Fibroblast of lung (primary cell): ENCODE results near the gene SPSB1. TPM values are rescaled to one million over a fixed set of nuclear protein-coding genes. Genes with fewer than 3 reads are reported as not detected.

Source experiments
- DNase-seq, 2 donors: peaks; one replicate each; pipeline versions ENCODE4 v3.0.0 to v3.0.0-alpha.2; 2010; ENCODE audit warnings: low read depth in 2 of 2
- H2AFZ ChIP-seq: 2 replicates; pipeline ENCODE4 v1.5.1; 2012; ENCODE audit warnings: low read length, control low read depth, inconsistent platforms
- H3K27ac ChIP-seq: 2 replicates; pipeline ENCODE4 v1.5.1; 2011; ENCODE audit warnings: low read length, control low read depth; ENCODE audit not compliant: insufficient read depth
- H3K27me3 ChIP-seq: 2 replicates; pipeline ENCODE4 v1.5.1; 2011; ENCODE audit warnings: mild to moderate bottlenecking, low read length; ENCODE audit not compliant: control insufficient read depth, insufficient read depth
- H3K36me3 ChIP-seq: 2 replicates; pipeline ENCODE4 v1.5.1; 2011; ENCODE audit warnings: low read length; ENCODE audit not compliant: control insufficient read depth, insufficient read depth
- H3K4me1 ChIP-seq: 2 replicates; pipeline ENCODE4 v1.5.1; 2011; ENCODE audit warnings: low read length; ENCODE audit not compliant: control insufficient read depth, insufficient read depth; ENCODE audit errors: extremely low read depth
- H3K4me2 ChIP-seq: 2 replicates; pipeline ENCODE4 v1.5.1; 2011; ENCODE audit warnings: low read length, control low read depth; ENCODE audit not compliant: insufficient read depth; ENCODE audit errors: extremely low read depth
- H3K4me3 ChIP-seq, 4 experiments: fragments of 200-600 bp in 1 of 4; sonication (generic) in 1 of 4; replicated peaks in 1 of 4; 2 replicates each; pipeline ENCODE4 v1.5.1; 2011 to 2016; ENCODE audit warnings: low read length in 4 of 4, low read depth in 3 of 4, mild to moderate bottlenecking in 3 of 4, control low read depth in 2 of 4, inconsistent platforms in 1 of 4, mixed read lengths in 1 of 4; ENCODE audit not compliant: insufficient read depth in 1 of 4; ENCODE audit errors: control extremely low read depth in 1 of 4
- H3K79me2 ChIP-seq: 2 replicates; pipeline ENCODE4 v1.5.1; 2012; ENCODE audit warnings: mild to moderate bottlenecking, low read length, inconsistent platforms; ENCODE audit not compliant: control insufficient read depth, insufficient read depth
- H3K9ac ChIP-seq: 2 replicates; pipeline ENCODE4 v1.5.1; 2011; ENCODE audit warnings: mild to moderate bottlenecking, low read length, control low read depth; ENCODE audit not compliant: insufficient read depth
- H3K9me3 ChIP-seq: 2 replicates; pipeline ENCODE4 v1.5.1; 2012; ENCODE audit warnings: low read depth, low read length; ENCODE audit not compliant: control insufficient read depth, insufficient read depth
- H4K20me1 ChIP-seq: 2 replicates; pipeline ENCODE4 v1.5.1; 2011; ENCODE audit warnings: low read length; ENCODE audit not compliant: control insufficient read depth, insufficient read depth; ENCODE audit errors: extremely low read depth
- EZH2 ChIP-seq: IDR thresholded peaks from 2 replicates; pipeline ENCODE4 v1.5.1; 2012; ENCODE audit warnings: low read length, control low read depth, mild to moderate bottlenecking; ENCODE audit errors: missing control alignments
- polyA plus RNA-seq, 2 donors: library from polyadenylated mRNA; depleted of rRNA in 1 of 2; stranded (reverse) in 1 of 2; unstranded in 1 of 2; fragments of >200 nt; gene quantifications; 2 replicates each; pipeline ENCODE4 v1.2.1, GENCODE V29; 2011 to 2012; ENCODE audit warnings: missing spikeins in 1 of 2
- total RNA-seq: library from RNA; depleted of rRNA; stranded (reverse); fragments of >200 nt; gene quantifications from 2 replicates; pipeline ENCODE4 v1.2.1, GENCODE V29; 2014
- TF ChIP-seq, protein P1 (sequence below), 2 donors: IDR thresholded peaks in 1 of 2; conservative IDR thresholded peaks in 1 of 2; 1 replicate in 1 of 2; 2 replicates in 1 of 2; pipeline ENCODE4 v1.5.1; 2011 to 2012; ENCODE audit warnings: low read length in 2 of 2, control low read depth in 1 of 2, inconsistent platforms in 1 of 2, low read depth in 1 of 2, mild to moderate bottlenecking in 1 of 2

The SPSB1 gene
- total and polyA plus RNA-seq, 2 donors (not counting 1 experiment from before 2014, with no cell fraction given): 14.3 to 20.6 TPM

DNA sequence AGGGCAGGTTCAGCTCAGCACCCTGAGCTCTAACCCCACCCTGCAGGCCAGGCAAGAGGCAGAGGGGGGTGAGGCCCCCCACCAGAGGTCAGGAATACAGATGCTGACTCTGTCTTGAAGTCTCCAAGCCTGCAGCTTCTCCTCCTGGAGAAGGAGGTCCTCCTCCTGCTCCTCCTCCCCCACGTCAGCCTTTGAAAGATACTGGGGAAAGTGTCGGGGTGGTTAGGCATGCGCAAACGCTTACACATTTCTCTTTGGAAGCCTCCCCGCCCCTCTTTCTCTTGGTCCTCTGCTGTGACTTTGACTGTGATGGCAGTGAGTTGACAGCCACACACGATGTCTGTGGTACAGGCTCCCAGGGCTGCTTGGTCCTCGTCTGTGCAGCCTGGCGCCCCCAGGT is 65.3 kb downstream of the SPSB1 start:
- Histone ChIP-seq H3K9ac (no peak overlapping the region), H3K9me3 (no peaks in the 10 kb centered on the region), H3K27ac (no peak overlapping the region), H3K36me3 (peaks cover 17% of the 10 kb centered on the region), H3K79me2 (peaks cover 51% of the 10 kb centered on the region), H3K4me1 (peaks cover 6% of the 10 kb centered on the region), H2AFZ (no peak overlapping the region), H4K20me1 (no peaks in the 10 kb centered on the region), H3K27me3 (no peaks in the 10 kb centered on the region), H3K4me3 (no peak overlapping the region), H3K4me2 (no peak overlapping the region)
- TF ChIP-seq EZH2: no peak
- TF ChIP-seq, protein P1, sequence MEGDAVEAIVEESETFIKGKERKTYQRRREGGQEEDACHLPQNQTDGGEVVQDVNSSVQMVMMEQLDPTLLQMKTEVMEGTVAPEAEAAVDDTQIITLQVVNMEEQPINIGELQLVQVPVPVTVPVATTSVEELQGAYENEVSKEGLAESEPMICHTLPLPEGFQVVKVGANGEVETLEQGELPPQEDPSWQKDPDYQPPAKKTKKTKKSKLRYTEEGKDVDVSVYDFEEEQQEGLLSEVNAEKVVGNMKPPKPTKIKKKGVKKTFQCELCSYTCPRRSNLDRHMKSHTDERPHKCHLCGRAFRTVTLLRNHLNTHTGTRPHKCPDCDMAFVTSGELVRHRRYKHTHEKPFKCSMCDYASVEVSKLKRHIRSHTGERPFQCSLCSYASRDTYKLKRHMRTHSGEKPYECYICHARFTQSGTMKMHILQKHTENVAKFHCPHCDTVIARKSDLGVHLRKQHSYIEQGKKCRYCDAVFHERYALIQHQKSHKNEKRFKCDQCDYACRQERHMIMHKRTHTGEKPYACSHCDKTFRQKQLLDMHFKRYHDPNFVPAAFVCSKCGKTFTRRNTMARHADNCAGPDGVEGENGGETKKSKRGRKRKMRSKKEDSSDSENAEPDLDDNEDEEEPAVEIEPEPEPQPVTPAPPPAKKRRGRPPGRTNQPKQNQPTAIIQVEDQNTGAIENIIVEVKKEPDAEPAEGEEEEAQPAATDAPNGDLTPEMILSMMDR (conservative IDR thresholded peaks at IDR 0.05 in 1 of 2, IDR thresholded peaks at IDR 0.05 in 1 of 2; ENCODE audit: low read depth in 1 of 2, low read length in 2 of 2): no peak
- no peak for DNase-seq

DNA sequence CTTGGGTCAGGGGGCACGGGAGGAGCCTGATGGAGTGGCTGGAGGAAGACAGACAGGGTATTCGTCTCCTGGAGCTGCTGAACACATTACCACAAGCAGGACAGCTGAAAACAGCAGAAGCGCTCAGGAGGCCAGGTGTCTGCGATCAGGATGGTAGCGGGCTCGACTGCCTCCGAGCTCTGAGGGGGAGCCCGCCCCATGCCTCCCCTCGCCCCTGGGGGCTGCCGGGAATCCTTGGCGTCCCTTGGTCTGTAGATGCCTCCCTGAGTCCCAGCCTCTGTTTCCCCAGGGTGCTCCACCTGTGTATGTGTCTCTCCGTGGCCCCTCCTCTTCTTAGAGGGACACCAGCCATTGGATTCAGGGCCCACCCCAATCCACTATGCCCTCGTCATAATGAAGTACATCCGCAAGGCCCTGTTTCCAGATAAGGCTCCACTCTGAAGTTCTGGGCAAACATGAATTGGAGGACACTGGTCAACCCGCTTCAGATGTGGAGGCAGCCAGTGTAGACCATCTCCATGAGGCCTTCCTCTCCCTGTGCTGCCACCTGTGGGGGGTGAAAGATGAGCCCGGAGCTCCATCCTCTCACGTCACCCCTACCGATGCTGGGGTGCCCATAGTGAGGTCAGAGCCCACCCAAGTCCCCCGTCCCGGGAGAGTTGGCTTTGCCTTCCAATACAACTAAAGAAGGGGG is 67.8 kb downstream of the SPSB1 start:
- no peaks in the 10 kb centered on the region for H4K20me1 ChIP-seq
- peaks cover 15% of the 10 kb centered on the region for H3K36me3 ChIP-seq
- H3K9me3 ChIP-seq: no peaks in the 10 kb centered on the region
- no peak overlapping the region for H3K4me2 ChIP-seq
- TF ChIP-seq, protein P1 (conservative IDR thresholded peaks at IDR 0.05 in 1 of 2, IDR thresholded peaks at IDR 0.05 in 1 of 2; ENCODE audit: low read depth in 1 of 2, low read length in 2 of 2): no peak
- no peak for TF ChIP-seq EZH2
- no peak overlapping the region for H3K9ac ChIP-seq
- DNase-seq: no peak
- H3K27me3 ChIP-seq: no peaks in the 10 kb centered on the region
- H3K79me2 ChIP-seq: peaks cover 44% of the 10 kb centered on the region
- H2AFZ ChIP-seq: no peak overlapping the region
- peaks cover 6% of the 10 kb centered on the region for H3K4me1 ChIP-seq
- no peak overlapping the region for H3K27ac ChIP-seq
- H3K4me3 ChIP-seq: no peak overlapping the region

DNA sequence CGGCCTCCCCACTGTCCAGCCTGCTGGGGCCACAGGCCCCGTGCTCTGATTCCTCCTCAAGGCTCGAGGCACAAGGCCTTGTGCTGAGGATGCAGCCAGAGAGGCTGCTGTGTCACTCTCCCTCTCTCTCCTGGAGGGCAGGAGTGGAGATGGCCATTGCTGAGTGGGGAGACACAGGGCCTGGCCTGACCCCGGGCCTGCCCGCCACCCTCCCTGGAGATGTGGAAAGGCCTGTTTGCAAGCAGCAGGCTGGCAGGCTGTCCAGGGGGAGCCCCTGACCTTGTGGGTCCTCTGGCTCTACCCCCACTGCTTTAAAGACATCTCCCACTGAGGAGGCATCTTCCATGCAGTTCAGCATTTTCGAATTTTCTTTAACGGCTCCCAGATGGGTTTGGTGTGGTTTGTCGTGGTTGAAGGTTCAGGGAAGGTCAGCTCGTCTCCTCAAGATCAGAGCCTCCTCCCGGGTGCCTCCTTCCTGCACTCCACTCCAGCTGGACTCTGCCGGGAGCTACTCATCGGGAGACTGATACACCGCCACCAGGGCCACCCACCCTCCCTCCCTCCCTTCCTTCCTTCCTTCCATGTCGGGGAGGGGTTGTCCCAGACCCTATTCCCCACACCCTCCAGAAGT is 69.1 kb downstream of the SPSB1 start:
- H3K4me3 ChIP-seq: no peak overlapping the region
- H4K20me1 ChIP-seq: no peaks in the 10 kb centered on the region
- H2AFZ ChIP-seq: no peak overlapping the region
- peaks cover 6% of the 10 kb centered on the region for H3K4me1 ChIP-seq
- no peak overlapping the region for H3K9ac ChIP-seq
- no peak overlapping the region for H3K4me2 ChIP-seq
- H3K27ac ChIP-seq: no peak overlapping the region
- TF ChIP-seq EZH2: no peak
- TF ChIP-seq, protein P1 (conservative IDR thresholded peaks at IDR 0.05 in 1 of 2, IDR thresholded peaks at IDR 0.05 in 1 of 2; ENCODE audit: low read depth in 1 of 2, low read length in 2 of 2): no peak
- no peaks in the 10 kb centered on the region for H3K27me3 ChIP-seq
- no peaks in the 10 kb centered on the region for H3K9me3 ChIP-seq
- H3K36me3 ChIP-seq: peaks cover 8% of the 10 kb centered on the region
- peak; percentile 30 to 37 for DNase-seq
- H3K79me2 ChIP-seq: peaks cover 38% of the 10 kb centered on the region
